CD14-positive monocyte (primary cell): Measurements from ENCODE around the gene ZBTB38. TPM values are rescaled to one million over a fixed set of nuclear protein-coding genes. Genes with fewer than 3 reads are reported as not detected.
A peak's percentile ranks its signal among the peaks of the same experiment; 100 is the strongest.

Experiments used
- DNase-seq, 3 donors: peaks; one replicate each; pipeline ENCODE4 v3.0.0-alpha.2; 2011 to 2022
- H2AFZ ChIP-seq: 2 replicates; pipeline ENCODE4 v1.6.0; 2012; ENCODE audit warnings: mild to moderate bottlenecking, low read depth, low read length, inconsistent platforms; ENCODE audit not compliant: insufficient read depth, poor library complexity, severe bottlenecking
- H3K27ac ChIP-seq, 2 donors: 1 replicate in 1 of 2; 2 replicates in 1 of 2; pipeline ENCODE4 v1.5.1; 2012 to 2013; ENCODE audit warnings: low read length in 2 of 2, control low read depth in 1 of 2, inconsistent platforms in 1 of 2, low read depth in 1 of 2, mild to moderate bottlenecking in 1 of 2
- H3K27me3 ChIP-seq, 2 donors: one replicate each; pipeline versions ENCODE4 v1.6.0 to v1.6.1; 2011 to 2013; ENCODE audit warnings: low read length in 2 of 2; ENCODE audit not compliant: control insufficient read depth in 2 of 2, insufficient read depth in 2 of 2
- H3K36me3 ChIP-seq, 2 donors: replicated peaks in 1 of 2; 1 replicate in 1 of 2; 2 replicates in 1 of 2; pipeline versions ENCODE4 v1.5.1 to v1.6.1; 2012 to 2013; ENCODE audit warnings: low read length in 2 of 2, control low read depth in 1 of 2, inconsistent platforms in 1 of 2, mild to moderate bottlenecking in 1 of 2; ENCODE audit not compliant: insufficient read depth in 2 of 2, control insufficient read depth in 1 of 2
- H3K4me1 ChIP-seq, 2 donors: 1 replicate in 1 of 2; 2 replicates in 1 of 2; pipeline versions ENCODE4 v1.5.1 to v1.6.1; 2012 to 2013; ENCODE audit warnings: low read length in 2 of 2, control low read depth in 1 of 2, inconsistent platforms in 1 of 2, mild to moderate bottlenecking in 1 of 2, moderate library complexity in 1 of 2; ENCODE audit not compliant: insufficient read depth in 2 of 2, control insufficient read depth in 1 of 2
- H3K4me2 ChIP-seq: replicated peaks from 2 replicates; pipeline ENCODE3; 2012; ENCODE audit warnings: low read length, moderate library complexity, mild to moderate bottlenecking; ENCODE audit not compliant: poor library complexity, severe bottlenecking; ENCODE audit errors: extremely low read depth
- H3K4me3 ChIP-seq, 3 experiments: fragments of 200-600 bp in 1 of 3; sonication (generic) in 1 of 3; replicated peaks in 1 of 3; 1 replicate in 2 of 3; 2 replicates in 1 of 3; pipeline ENCODE4 v1.5.1; 2011 to 2013; ENCODE audit warnings: low read length in 3 of 3, mild to moderate bottlenecking in 3 of 3, control low read depth in 2 of 3, low read depth in 2 of 3, inconsistent platforms in 1 of 3, moderate library complexity in 1 of 3
- H3K79me2 ChIP-seq: 2 replicates; pipeline ENCODE4 v1.6.0; 2012; ENCODE audit warnings: mild to moderate bottlenecking, control low read depth, inconsistent platforms, low read length, moderate library complexity; ENCODE audit not compliant: insufficient read depth
- H3K9ac ChIP-seq: 2 replicates; pipeline ENCODE4 v1.6.0; 2017; ENCODE audit warnings: low read length, mild to moderate bottlenecking; ENCODE audit not compliant: insufficient read depth, poor library complexity, severe bottlenecking
- H3K9me3 ChIP-seq, 2 donors: replicated peaks in 1 of 2; 1 replicate in 1 of 2; 2 replicates in 1 of 2; pipeline versions ENCODE4 v1.5.1 to v1.6.1; 2012 to 2013; ENCODE audit warnings: low read length in 2 of 2, control low read depth in 1 of 2; ENCODE audit not compliant: control insufficient read depth in 1 of 2, insufficient read depth in 1 of 2
- H4K20me1 ChIP-seq: 2 replicates; pipeline ENCODE4 v1.6.0; 2012; ENCODE audit warnings: mild to moderate bottlenecking, low read length, control low read depth, moderate library complexity; ENCODE audit not compliant: insufficient read depth
- H3K27ac Mint-ChIP-seq, 7 donors: one replicate each; pipeline ENCODE4 v1.8.0; 2020; ENCODE audit warnings: mild to moderate bottlenecking in 7 of 7, mixed read lengths in 7 of 7, moderate library complexity in 6 of 7, inconsistent platforms in 2 of 7
- H3K27me3 Mint-ChIP-seq, 3 donors: one replicate each; pipeline ENCODE4 v1.8.0; 2021 to 2022; ENCODE audit warnings: low read depth in 3 of 3, mild to moderate bottlenecking in 3 of 3, mixed read lengths in 3 of 3, moderate library complexity in 3 of 3, inconsistent platforms in 1 of 3
- H3K36me3 Mint-ChIP-seq, 2 donors: one replicate each; pipeline ENCODE4 v1.8.0; 2020; ENCODE audit warnings: mixed read lengths in 2 of 2, inconsistent platforms in 1 of 2, mild to moderate bottlenecking in 1 of 2
- H3K4me1 Mint-ChIP-seq: one replicate; pipeline ENCODE4 v1.8.0; 2020; ENCODE audit warnings: mild to moderate bottlenecking, mixed read lengths
- H3K4me3 Mint-ChIP-seq, 2 donors: one replicate each; pipeline ENCODE4 v1.8.0; 2020; ENCODE audit warnings: mild to moderate bottlenecking in 2 of 2, mixed read lengths in 2 of 2, moderate library complexity in 1 of 2
- H3K9me3 Mint-ChIP-seq, 7 donors: one replicate each; pipeline ENCODE4 v1.8.0; 2020 to 2022; ENCODE audit warnings: mixed read lengths in 7 of 7, mild to moderate bottlenecking in 6 of 7, moderate library complexity in 6 of 7, inconsistent platforms in 2 of 7
- CTCF ChIP-seq: fragments of 200-600 bp; IDR thresholded peaks from one replicate; pipeline ENCODE4 v1.8.0; 2022; ENCODE audit warnings: antibody characterized with exemption, mild to moderate bottlenecking
- WGBS: methylation state at CpG from one replicate; pipeline ENCODE4 v1.1.5; 2013; ENCODE audit warnings: missing lambda C conversion rate; ENCODE audit not compliant: insufficient coverage; 5-methylcytosine and 5-hydroxymethylcytosine counted together
- intact Hi-C, 2 donors: fragments of 100-400 bp; cut with micrococcal nuclease; formaldehyde crosslinking; loops; one replicate each; pipeline versions ENCODE4 v1.15.0 to v1.15.1; 2023
- polyA minus RNA-seq: library from RNA; depleted of rRNA, polyadenylated mRNA; stranded (reverse); fragments of >200 nt; gene quantifications from 2 replicates; pipeline ENCODE4 v1.2.3, GENCODE V29; 2012
- polyA plus RNA-seq, 3 donors: library from polyadenylated mRNA; depleted of rRNA in 1 of 3; unstranded in 2 of 3; stranded (reverse) in 1 of 3; fragments of 300-500 nt in 2 of 3; fragments of >200 nt in 1 of 3; fragmentation: Illumina TruSeq in 2 of 3; gene quantifications; 1 replicate in 2 of 3; 2 replicates in 1 of 3; pipeline ENCODE4 v1.2.3, GENCODE V29; 2012 to 2021
- total RNA-seq, 12 experiments: library from RNA in 1 of 12; stranded (reverse) in 1 of 12; fragments of 120-200 nt in 1 of 12; gene quantifications; one replicate each; pipeline ENCODE4 v1.2.4 and lab custom pipeline; 2013 to 2026; ENCODE audit warnings: mixed read lengths in 6 of 12, inconsistent platforms in 1 of 12

The ZBTB38 gene, protein sequence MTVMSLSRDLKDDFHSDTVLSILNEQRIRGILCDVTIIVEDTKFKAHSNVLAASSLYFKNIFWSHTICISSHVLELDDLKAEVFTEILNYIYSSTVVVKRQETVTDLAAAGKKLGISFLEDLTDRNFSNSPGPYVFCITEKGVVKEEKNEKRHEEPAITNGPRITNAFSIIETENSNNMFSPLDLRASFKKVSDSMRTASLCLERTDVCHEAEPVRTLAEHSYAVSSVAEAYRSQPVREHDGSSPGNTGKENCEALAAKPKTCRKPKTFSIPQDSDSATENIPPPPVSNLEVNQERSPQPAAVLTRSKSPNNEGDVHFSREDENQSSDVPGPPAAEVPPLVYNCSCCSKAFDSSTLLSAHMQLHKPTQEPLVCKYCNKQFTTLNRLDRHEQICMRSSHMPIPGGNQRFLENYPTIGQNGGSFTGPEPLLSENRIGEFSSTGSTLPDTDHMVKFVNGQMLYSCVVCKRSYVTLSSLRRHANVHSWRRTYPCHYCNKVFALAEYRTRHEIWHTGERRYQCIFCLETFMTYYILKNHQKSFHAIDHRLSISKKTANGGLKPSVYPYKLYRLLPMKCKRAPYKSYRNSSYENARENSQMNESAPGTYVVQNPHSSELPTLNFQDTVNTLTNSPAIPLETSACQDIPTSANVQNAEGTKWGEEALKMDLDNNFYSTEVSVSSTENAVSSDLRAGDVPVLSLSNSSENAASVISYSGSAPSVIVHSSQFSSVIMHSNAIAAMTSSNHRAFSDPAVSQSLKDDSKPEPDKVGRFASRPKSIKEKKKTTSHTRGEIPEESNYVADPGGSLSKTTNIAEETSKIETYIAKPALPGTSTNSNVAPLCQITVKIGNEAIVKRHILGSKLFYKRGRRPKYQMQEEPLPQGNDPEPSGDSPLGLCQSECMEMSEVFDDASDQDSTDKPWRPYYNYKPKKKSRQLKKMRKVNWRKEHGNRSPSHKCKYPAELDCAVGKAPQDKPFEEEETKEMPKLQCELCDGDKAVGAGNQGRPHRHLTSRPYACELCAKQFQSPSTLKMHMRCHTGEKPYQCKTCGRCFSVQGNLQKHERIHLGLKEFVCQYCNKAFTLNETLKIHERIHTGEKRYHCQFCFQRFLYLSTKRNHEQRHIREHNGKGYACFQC (N-terminal part only)
- 16.8 TPM for total RNA-seq (2013)
- polyA plus RNA-seq (10 to 100 TPM in 2 of 3 donors, 1 to 10 TPM in 1; 3.9 to 28.5 (median 19.0) TPM), polyA minus RNA-seq (14.8 and 20.6 TPM in 2 replicates), total RNA-seq (lab: John Stamatoyannopoulos, UW) (18.8 to 39.5 (median 31.0) reads per million in 11 experiments)

GRCh38 chr3:141368062-141368924 lies at the start of gene ZBTB38:
Gene ZBTB38, plus strand, starts transcription at chr3:141368504. Its CDS starts 73,885 bp downstream, at chr3:141442389.
- no peaks in the 10 kb centered on the region for H3K79me2 ChIP-seq
- H3K4me2 ChIP-seq: peak within 1 kb of the TSS; percentile 30
- TF ChIP-seq CTCF: no peak
- no peaks in the 10 kb centered on the region for H4K20me1 ChIP-seq
- DNase-seq: peak; percentile 64 to 76 (median 76)
- Mint-ChIP-seq H3K27me3 (peaks cover 0 to 3% (median 0%) of the 10 kb centered on the region in 3 donors), H3K4me3 (peak within 1 kb of the TSS; percentile 66 to 84), H3K4me1 (peaks cover 19% of the 10 kb centered on the region), H3K9me3 (peaks cover 0 to 3% (median 0%) of the 10 kb centered on the region in 7 donors), H3K36me3 (no peaks in the 10 kb centered on the region), H3K27ac (peak within 1 kb of the TSS; percentile 76 to 97 (median 86))
- intact Hi-C loops: no loop called here
- H3K27ac ChIP-seq: peak within 1 kb of the TSS; percentile 56 to 66
- H3K27me3 ChIP-seq: no peaks in the 10 kb centered on the region
- no peaks in the 10 kb centered on the region for H3K36me3 ChIP-seq
- peak within 1 kb of the TSS; percentile 6 for H3K9ac ChIP-seq
- no peaks in the 10 kb centered on the region for H3K9me3 ChIP-seq
- H2AFZ ChIP-seq: peak within 1 kb of the TSS; percentile 62
- 64% methylated on average over 12 of the region's 26 CpGs for WGBS
- no peak within 1 kb of the TSS for H3K4me3 ChIP-seq
- peaks cover 0 to 8% of the 10 kb centered on the region in 2 donors for H3K4me1 ChIP-seq
